Epithelial cell of esophagus (primary cell): ENCODE results near the gene SDF2.
A peak's percentile ranks its signal among the peaks of the same experiment; 100 is the strongest.

ENCODE experiments used
- DNase-seq: peaks from one replicate; pipeline ENCODE4 v3.0.0; 2010; ENCODE audit warnings: low read depth
- H3K4me3 ChIP-seq: 2 replicates; pipeline ENCODE4 v1.5.1; 2011; ENCODE audit warnings: mild to moderate bottlenecking, low read length, control low read depth
- TF ChIP-seq, protein P1 (sequence below): IDR thresholded peaks from 2 replicates; pipeline ENCODE4 v1.5.1; 2011; ENCODE audit warnings: low read depth, mild to moderate bottlenecking, low read length, control low read depth, inconsistent platforms; ENCODE audit not compliant: insufficient read depth; ENCODE audit errors: missing control alignments

The SDF2 gene

DNA sequence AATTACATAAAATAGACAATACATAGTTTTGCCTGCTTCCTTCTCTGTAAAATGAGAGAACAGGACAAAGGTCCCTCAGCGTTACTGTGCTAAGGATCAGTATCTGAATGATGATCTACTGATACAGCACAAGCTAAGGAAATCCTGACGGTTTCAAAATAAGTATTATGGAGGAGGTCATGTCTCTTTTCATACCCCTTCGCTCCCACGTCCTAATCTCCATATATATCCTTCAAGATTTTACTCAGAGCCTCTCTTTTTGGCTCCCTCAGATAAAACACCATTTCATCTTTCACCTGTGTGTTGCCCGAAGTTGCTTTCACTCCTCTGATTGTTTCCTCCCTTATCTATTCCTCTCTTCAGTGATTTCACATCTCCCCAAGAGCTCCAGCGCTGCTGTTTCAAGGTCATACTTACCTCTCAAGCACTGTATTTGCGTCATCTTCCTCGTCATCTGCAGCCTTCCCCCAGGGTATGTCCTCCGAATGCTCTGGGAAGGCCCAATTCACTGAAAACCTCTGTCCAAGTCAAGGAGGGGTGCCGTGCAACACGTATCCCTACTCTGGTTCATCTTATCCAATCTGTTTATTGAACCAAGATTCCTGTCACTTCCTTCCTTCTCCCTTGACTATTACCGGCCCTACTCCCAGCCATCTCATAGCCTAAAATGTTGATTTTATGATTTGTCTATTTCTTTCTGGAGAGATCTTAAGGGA, 15.5 kb downstream of the SDF2 start:
- TF ChIP-seq, protein P1, sequence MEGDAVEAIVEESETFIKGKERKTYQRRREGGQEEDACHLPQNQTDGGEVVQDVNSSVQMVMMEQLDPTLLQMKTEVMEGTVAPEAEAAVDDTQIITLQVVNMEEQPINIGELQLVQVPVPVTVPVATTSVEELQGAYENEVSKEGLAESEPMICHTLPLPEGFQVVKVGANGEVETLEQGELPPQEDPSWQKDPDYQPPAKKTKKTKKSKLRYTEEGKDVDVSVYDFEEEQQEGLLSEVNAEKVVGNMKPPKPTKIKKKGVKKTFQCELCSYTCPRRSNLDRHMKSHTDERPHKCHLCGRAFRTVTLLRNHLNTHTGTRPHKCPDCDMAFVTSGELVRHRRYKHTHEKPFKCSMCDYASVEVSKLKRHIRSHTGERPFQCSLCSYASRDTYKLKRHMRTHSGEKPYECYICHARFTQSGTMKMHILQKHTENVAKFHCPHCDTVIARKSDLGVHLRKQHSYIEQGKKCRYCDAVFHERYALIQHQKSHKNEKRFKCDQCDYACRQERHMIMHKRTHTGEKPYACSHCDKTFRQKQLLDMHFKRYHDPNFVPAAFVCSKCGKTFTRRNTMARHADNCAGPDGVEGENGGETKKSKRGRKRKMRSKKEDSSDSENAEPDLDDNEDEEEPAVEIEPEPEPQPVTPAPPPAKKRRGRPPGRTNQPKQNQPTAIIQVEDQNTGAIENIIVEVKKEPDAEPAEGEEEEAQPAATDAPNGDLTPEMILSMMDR = no peak
- DNase-seq = no peak

DNA sequence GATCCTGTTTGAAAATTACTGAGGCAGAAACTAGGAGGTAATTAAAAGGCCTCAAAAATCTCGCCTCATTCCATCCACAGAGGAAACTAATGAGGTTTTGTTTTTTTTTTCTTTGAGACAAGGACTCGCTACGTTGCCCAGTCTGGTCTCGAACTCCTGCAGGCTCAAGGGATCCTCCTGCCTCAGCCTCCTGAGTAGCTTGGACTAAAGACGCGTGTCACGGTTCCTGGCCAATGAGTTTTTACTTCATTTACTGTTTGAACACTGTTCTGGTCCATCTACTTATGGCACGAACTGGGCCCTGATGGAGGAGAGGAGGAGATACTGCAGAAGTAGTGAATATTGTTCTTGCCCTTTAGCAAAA, 16.1 kb downstream of the SDF2 start:
- no peak for DNase-seq
- H3K4me3 ChIP-seq = peak overlapping the region; percentile 67
- TF ChIP-seq, protein P1 = no peak

More for the DNA sequence above, 15.5 kb downstream of the SDF2 start:
- no peak overlapping the region for H3K4me3 ChIP-seq

DNA sequence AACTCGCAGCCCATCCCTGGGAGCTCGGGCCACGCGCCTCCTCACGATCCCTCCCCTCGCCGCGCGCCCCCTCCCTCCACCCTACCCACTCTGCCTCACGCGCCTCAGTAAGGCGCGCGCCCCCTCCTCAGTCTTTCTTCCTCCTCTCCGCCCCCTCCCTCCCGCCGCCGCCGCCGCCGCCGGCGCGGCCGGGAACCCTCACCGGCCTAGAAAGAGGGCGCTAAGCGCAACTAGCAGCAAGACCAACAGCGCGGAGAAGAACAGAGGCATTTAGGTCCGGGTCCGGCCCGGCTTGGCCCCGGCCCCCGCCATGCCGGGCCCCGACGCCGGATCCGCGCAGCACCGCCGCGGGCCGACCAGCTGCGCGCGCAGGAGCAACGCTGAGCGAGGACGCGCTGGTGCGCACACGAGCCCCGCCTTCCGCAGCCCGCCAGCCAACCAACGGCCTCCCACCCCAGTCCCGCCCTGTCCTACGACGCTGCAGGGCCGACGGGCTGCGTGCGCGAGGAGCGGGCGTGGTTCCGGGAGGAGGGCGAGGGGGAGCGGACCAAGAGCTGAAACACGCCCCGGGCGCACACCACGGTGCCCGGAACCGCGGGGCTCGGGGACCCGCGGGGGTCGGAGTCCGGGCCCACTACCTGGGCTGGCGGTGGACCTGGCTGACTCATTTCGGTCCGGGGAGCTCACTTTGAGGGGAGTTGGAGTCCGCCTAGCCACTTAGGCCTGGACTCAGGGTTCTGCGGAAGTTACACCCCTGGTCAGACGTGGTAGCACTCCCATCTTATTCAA, 16.7 kb downstream of the SDF2 start, which contains the start of gene BLTP2:
BLTP2 (minus strand) TSS at position 372 of the 789 bp plus-strand sequence; CDS start at position 270, 102 bp downstream.
- TF ChIP-seq, protein P1 = no peak
- peak; percentile 97 for DNase-seq
- H3K4me3 ChIP-seq = peak within 1 kb of the TSS; percentile 87

DNA sequence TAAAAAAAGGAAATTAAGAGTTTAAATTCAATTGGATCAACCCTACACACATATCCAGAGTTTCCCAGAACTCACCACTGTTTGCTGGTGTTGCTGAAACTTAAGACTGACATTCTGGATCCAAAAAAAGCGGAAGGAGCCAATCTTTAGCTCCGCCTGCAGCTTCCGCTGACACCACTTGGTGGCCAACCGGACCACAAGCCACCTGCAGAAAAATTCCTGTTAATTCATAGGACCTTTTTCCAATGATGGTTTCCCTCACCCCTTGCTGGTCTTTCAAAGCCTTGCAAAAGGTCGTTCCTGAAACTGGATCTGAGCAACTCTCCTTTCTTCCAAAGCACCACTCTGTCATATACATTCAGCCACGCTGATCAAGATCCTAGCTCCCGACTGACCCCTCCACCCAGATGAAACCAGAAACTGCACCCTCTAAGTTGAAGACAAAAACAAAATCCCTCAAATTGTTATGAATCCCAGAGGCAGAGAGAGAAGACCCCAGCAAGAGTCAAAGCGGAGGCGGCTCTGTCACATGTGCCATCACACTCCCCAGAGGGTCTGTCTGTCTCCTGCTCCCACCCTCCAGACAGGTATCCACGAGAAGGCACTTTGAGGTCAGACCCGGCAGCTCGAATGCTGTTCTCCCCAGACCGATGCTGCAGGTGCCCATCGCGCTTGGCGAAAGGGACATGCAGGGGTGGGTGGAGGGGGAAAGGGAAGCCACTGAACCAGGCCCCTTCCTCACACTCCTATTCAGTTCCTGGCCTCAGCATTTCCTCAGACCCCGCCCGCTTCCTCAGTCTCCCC, 17.5 kb downstream of the SDF2 start:
- H3K4me3 ChIP-seq = peak overlapping the region; percentile 87
- TF ChIP-seq, protein P1 = peak; percentile 64
- DNase-seq = peak; percentile 58

DNA sequence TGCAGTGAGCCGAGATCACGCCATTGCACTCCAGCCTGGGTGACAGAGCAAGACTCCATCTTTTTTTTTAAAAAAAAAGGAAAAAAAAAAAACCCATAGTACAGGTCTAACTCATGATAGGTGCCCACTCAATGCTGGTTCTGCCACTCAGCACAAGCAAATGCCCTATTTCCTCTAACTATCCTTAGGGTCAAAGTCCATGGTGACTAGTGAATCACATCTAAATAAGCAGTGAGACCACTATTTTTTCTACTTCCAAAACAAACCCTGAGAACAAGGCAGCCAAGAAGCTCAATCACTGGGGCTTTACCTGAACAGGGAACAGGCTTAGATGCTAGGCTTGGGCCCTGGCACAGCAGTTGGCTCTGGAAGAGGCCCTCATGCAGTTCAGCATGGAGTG, 20.1 kb downstream of the SDF2 start:
- no peak overlapping the region for H3K4me3 ChIP-seq
- TF ChIP-seq, protein P1 = no peak
- no peak for DNase-seq

DNA sequence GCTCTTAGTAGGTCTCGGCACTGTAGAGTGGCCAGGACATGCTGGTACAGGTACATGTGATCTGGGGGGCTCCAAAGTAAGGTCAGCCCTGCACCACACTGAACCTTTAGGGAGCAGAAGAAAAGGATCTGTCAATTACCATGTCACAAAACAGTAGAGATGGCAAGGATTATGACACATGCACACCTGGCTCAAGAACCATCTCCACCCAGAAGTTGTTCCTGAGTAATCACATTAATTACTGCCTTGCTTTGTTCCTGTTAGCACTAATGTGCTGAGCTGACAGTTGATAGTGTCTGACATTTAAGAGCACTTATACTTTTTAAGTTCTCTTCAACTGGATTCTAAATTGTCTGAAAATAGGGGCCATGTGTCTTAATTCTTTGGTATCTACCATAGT, 26.2 kb downstream of the SDF2 start:
- peak; percentile 48 for DNase-seq
- H3K4me3 ChIP-seq = no peak overlapping the region
- TF ChIP-seq, protein P1 = no peak
